ENCODE data around the gene CAMTA1.

CAMTA1 gene

DNA sequence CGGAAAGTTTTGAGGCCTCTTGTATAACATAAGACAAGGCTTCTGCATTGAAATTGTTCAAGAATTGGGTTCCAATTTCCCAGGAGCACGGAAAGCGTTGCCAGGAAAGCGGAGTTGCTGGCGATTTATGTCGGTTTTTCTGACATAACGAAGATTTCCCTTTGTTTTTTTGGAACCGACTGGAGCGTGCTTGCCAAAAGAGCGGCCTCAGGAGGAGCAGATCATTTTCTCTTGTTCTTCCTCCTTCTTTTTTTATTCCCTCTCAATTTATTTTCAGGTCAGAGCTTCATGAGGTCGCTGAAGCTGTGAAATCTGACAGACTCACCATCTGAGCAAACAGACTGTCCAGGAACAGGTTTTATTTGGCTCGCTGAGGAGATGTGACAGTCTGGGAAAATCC is 275.5 kb downstream of the CAMTA1 start:
- Histone ChIP-seq H3K4me1 (peaks cover 0 to 31% (median 20%) of the 10 kb centered on the region in 10 experiments; a peak in 17 of 20 replicates), H3K36me3 (no peaks in the 10 kb centered on the region)
- TF ChIP-seq Cebpa-rat (IDR thresholded peaks at IDR 0.05): no peak

DNA sequence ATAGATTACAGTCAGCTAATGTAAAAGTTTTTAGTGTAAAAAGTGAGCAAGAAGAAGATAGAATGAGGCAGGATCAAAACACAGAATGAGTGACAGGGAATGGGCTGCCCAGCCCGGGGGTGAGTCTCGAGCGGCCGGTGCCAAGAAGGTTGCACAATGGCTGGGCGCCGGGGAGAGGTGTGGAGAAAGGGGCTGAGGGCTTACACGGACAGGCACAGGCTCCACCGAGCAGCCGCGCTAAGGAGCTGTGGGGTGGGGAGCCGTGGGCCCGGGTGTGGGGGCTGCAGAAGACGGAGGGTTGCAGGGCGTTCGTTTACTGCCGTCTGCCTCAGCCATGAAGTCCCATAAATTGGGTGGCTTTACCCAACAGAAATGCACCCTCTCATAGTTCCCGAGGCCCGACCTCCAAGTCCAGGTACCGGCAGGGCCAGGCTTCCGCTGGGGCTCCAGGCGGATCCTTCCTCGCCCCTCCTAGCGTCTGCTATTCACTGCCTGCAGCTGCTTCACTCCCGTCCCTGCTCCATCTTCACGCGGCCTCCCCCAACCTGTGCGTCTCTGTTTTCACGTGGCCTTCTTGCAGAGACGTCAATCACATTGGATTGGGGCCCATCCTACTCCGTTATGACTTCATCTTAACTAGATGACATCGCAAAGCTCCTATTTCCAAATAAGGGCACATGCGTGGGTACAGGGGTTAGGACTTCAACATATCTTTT is 277.2 kb downstream of the CAMTA1 start:
- TF ChIP-seq Cebpa-rat (IDR thresholded peaks at IDR 0.05): no peak
- Histone ChIP-seq H3K4me2 (no peak overlapping the region), H3K27me3 (peaks cover 0 to 8% (median 0%) of the 10 kb centered on the region in 11 experiments; a peak in 2 of 22 replicates), H3K27ac (no peak overlapping the region), H3K9ac (no peak overlapping the region), H4K20me1 (peaks cover 0 to 5% (median 0%) of the 10 kb centered on the region in 11 experiments; a peak in 3 of 22 replicates), H3K4me3 (no peak overlapping the region), H3K36me3 (no peaks in the 10 kb centered on the region), H3K4me1 (peaks cover 0 to 31% (median 20%) of the 10 kb centered on the region in 10 experiments; a peak in 17 of 20 replicates), H3K9me3 (replicated peaks in 1 of 11) (no peaks in the 10 kb centered on the region)

More for the DNA sequence above, 275.5 kb downstream of the CAMTA1 start:
- Histone ChIP-seq H3K9ac (peak overlapping the region in 3 of 11 experiments; percentile 21 to 47 (median 22); a peak in 3 of 22 replicates), H4K20me1 (peaks cover 0 to under 1% (median 0%) of the 10 kb centered on the region in 11 experiments; a peak in 2 of 22 replicates), H3K4me3 (no peak overlapping the region), H3K27ac (peak overlapping the region in 2 of 11 experiments; percentile 18 to 54; a peak in 3 of 22 replicates), H3K27me3 (peaks cover 0 to 8% (median 0%) of the 10 kb centered on the region in 11 experiments; a peak in 2 of 22 replicates), H3K9me3 (replicated peaks in 1 of 11) (no peaks in the 10 kb centered on the region; a peak in 1 of 22 replicates), H3K4me2 (peak overlapping the region in 9 of 11 experiments; percentile 28 to 83 (median 76); a peak in 17 of 22 replicates)

DNA sequence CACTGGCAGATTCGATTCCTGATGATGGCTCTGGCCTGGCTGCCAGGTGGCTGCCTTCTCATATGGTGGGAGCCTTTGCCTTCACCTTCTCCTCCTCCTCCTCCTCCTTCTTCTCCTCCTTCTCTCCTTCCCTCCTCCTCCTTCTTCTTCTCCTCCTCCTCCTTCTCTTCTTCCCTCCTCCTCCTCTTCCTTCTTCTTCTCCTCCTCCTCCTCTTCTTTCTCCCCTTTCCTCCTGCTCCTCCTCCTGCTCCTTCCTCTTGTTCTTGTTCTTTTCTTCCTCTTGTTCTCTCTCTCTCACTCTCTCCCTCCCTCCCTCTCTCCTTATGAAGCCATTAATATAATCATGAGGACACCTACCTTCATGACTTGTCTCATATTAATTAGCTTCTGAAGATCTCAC is 278.7 kb downstream of the CAMTA1 start:
- no peak overlapping the region for H3K4me2 ChIP-seq
- no peak overlapping the region for H3K4me3 ChIP-seq
- no peaks in the 10 kb centered on the region for H3K9me3 ChIP-seq (replicated peaks in 1 of 11)
- H4K20me1 ChIP-seq: peaks cover 0 to 5% (median 0%) of the 10 kb centered on the region in 11 experiments; a peak in 3 of 22 replicates
- H3K27me3 ChIP-seq: peaks cover 0 to 8% (median 0%) of the 10 kb centered on the region in 11 experiments; a peak in 3 of 22 replicates
- H3K9ac ChIP-seq: no peak overlapping the region
- no peaks in the 10 kb centered on the region for H3K36me3 ChIP-seq
- H3K4me1 ChIP-seq: peaks cover 0 to 28% (median 20%) of the 10 kb centered on the region in 10 experiments; a peak in 17 of 20 replicates
- TF ChIP-seq Cebpa-rat (IDR thresholded peaks at IDR 0.05): no peak
- H3K27ac ChIP-seq: no peak overlapping the region

DNA sequence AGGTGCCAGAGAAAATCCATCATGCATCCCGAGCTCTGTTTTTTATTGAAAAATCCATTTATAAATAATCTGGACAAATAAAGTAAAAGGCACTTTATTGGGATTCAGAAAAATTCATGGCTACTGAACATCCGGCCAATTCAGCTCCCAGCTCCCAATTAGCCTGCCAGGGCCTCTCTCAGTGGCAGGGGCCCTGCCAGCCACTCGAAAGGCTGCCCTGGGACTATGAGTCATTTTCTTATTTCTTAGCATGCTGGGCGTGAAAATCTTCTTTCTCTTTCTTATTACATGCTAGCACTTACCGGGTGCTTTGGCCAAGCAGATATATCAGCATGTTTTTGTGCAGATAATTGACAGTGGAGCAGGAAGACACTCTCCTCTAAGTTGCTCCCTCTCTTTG is 283.3 kb downstream of the CAMTA1 start:
- Histone ChIP-seq H3K4me3 (no peak overlapping the region), H3K36me3 (no peaks in the 10 kb centered on the region), H3K9me3 (replicated peaks in 1 of 11) (no peaks in the 10 kb centered on the region), H3K4me1 (peaks cover 19 to 26% (median 21%) of the 10 kb centered on the region in 10 experiments), H4K20me1 (peaks cover 0 to 17% (median 4%) of the 10 kb centered on the region in 11 experiments; a peak in 7 of 22 replicates), H3K27me3 (peaks cover 0 to 13% (median 0%) of the 10 kb centered on the region in 11 experiments; a peak in 3 of 22 replicates), H3K27ac (no peak overlapping the region), H3K9ac (no peak overlapping the region), H3K4me2 (no peak overlapping the region)
- TF ChIP-seq Cebpa-rat (IDR thresholded peaks at IDR 0.05): no peak

GRCh38 chr1:7069931-7070330 is 284.7 kb downstream of the CAMTA1 start:
- H4K20me1 ChIP-seq: peaks cover 0 to 19% (median 4%) of the 10 kb centered on the region in 11 experiments; a peak in 7 of 22 replicates
- no peak for TF ChIP-seq Cebpa-rat (IDR thresholded peaks at IDR 0.05)
- H3K4me3 ChIP-seq: peak overlapping the region in 4 of 10 experiments; percentile 3 to 41 (median 31); a peak in 6 of 20 replicates
- H3K4me2 ChIP-seq: peak overlapping the region; percentile 70 to 96 (median 81)
- no peaks in the 10 kb centered on the region for H3K9me3 ChIP-seq (replicated peaks in 1 of 11)
- no peak overlapping the region for H3K27ac ChIP-seq
- H3K27me3 ChIP-seq: peaks cover 0 to 13% (median 0%) of the 10 kb centered on the region in 11 experiments; a peak in 3 of 22 replicates
- H3K36me3 ChIP-seq: no peaks in the 10 kb centered on the region
- H3K9ac ChIP-seq: peak overlapping the region in 2 of 11 experiments; percentile 7 to 15; a peak in 1 of 22 replicates
- peaks cover 19 to 24% (median 21%) of the 10 kb centered on the region in 10 experiments for H3K4me1 ChIP-seq

GRCh38 chr1:7070389-7071029 is 285.3 kb downstream of the CAMTA1 start:
- Histone ChIP-seq H3K4me2 (peak overlapping the region; percentile 70 to 96 (median 81)), H3K4me3 (peak overlapping the region in 3 of 10 experiments; percentile 22 to 41 (median 40); a peak in 6 of 20 replicates)
- TF ChIP-seq Cebpa-rat (IDR thresholded peaks at IDR 0.05): no peak

DNA sequence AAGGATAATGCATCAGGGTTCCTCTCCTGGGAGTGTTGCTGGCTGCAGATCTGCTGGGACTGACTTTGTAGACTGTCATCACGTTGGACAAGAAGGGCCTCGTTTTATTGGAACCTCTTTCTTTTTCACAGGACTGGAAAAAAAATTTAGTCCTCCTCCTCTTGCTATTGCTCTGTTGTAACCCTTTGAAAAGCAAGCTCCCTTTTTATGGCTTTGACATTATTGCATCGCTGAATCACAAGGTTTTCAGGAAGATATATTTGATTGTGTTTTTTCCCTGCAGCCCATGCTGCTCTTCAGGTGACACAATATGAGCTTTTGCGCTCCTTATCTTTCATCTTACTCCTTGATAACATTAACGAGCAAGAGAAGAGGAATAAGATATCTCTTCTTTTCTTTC is 290.9 kb downstream of the CAMTA1 start:
- Histone ChIP-seq H3K4me2 (no peak overlapping the region), H3K9me3 (replicated peaks in 1 of 11) (peaks cover 0 to 9% (median 0%) of the 10 kb centered on the region in 11 experiments; a peak in 6 of 22 replicates), H3K4me3 (no peak overlapping the region), H3K27ac (no peak overlapping the region), H3K36me3 (no peaks in the 10 kb centered on the region), H4K20me1 (peaks cover 0 to 8% (median 0%) of the 10 kb centered on the region in 11 experiments; a peak in 2 of 22 replicates), H3K9ac (no peak overlapping the region), H3K27me3 (no peaks in the 10 kb centered on the region), H3K4me1 (peaks cover 0 to 1% (median under 1%) of the 10 kb centered on the region in 10 experiments; a peak in 14 of 20 replicates)
- TF ChIP-seq Cebpa-rat (IDR thresholded peaks at IDR 0.05): no peak

More at GRCh38 chr1:7070389-7071029, 285.3 kb downstream of the CAMTA1 start:
- Histone ChIP-seq H3K9ac (no peak overlapping the region), H3K27me3 (peaks cover 0 to 13% (median 0%) of the 10 kb centered on the region in 11 experiments; a peak in 3 of 22 replicates), H3K36me3 (no peaks in the 10 kb centered on the region), H3K4me1 (peaks cover 19 to 24% (median 21%) of the 10 kb centered on the region in 10 experiments), H3K9me3 (replicated peaks in 1 of 11) (no peaks in the 10 kb centered on the region), H4K20me1 (peaks cover 0 to 20% (median 4%) of the 10 kb centered on the region in 11 experiments; a peak in 7 of 22 replicates), H3K27ac (no peak overlapping the region)

- no peak for TF ChIP-seq Cebpa-rat (IDR thresholded peaks at IDR 0.05)
- Histone ChIP-seq H3K4me1 (no peaks in the 10 kb centered on the region), H3K27me3 (no peaks in the 10 kb centered on the region), H3K4me2 (no peak overlapping the region), H3K36me3 (no peaks in the 10 kb centered on the region), H3K9ac (no peak overlapping the region), H3K27ac (no peak overlapping the region), H4K20me1 (peaks cover 0 to 8% (median 0%) of the 10 kb centered on the region in 11 experiments; a peak in 1 of 22 replicates), H3K9me3 (replicated peaks in 1 of 11) (peaks cover 0 to 9% (median 0%) of the 10 kb centered on the region in 11 experiments; a peak in 6 of 22 replicates), H3K4me3 (no peak overlapping the region)
These were observed 291.3 kb downstream of the CAMTA1 start for GRCh38 chr1:7076572-7076971.

All from BLaER1 treated with 17β-estradiol and CSF1 and Interleukin-3, amounts not matched to agents 10 nM and 100 nM (cell line).